Mesothelial cell of epicardium (in vitro differentiated cells): Measurements from ENCODE around the gene SLC9A3. TPM values are rescaled to one million over a fixed set of nuclear protein-coding genes. Genes with fewer than 3 reads are reported as not detected.

Source experiments
- DNase-seq, 2 experiments: peaks; one replicate each; pipeline ENCODE4 v3.0.0; 2021; ENCODE audit warnings: low spot score in 2 of 2; ENCODE audit not compliant: unreplicated experiment in 2 of 2
- H3K27ac Mint-ChIP-seq: 2 replicates; pipeline ENCODE4 v1.8.0; 2021; ENCODE audit warnings: mixed read lengths
- H3K27me3 Mint-ChIP-seq: 2 replicates; pipeline ENCODE4 v1.8.0; 2021; ENCODE audit warnings: low read depth, mixed read lengths
- H3K36me3 Mint-ChIP-seq: 2 replicates; pipeline ENCODE4 v1.8.0; 2021; ENCODE audit warnings: mixed read lengths
- H3K4me1 Mint-ChIP-seq: 2 replicates; pipeline ENCODE4 v1.8.0; 2021; ENCODE audit warnings: mixed read lengths
- H3K4me3 Mint-ChIP-seq: 2 replicates; pipeline ENCODE4 v1.8.0; 2021; ENCODE audit warnings: mild to moderate bottlenecking, moderate library complexity, mixed read lengths
- H3K9me3 Mint-ChIP-seq: 2 replicates; pipeline ENCODE4 v1.8.0; 2021; ENCODE audit warnings: mixed read lengths
- total RNA-seq: library from RNA; stranded (reverse); gene quantifications from 3 replicates; pipeline ENCODE4 v1.2.1, GENCODE V29; 2021
- TF ChIP-seq, protein P1 (sequence below): fragments of 200-600 bp; sonication (generic); IDR thresholded peaks from one replicate; pipeline ENCODE4 v1.5.0; 2021; ENCODE audit warnings: antibody characterized with exemption; ENCODE audit not compliant: unreplicated experiment

The SLC9A3 gene
- total RNA-seq, 1 donor from 2014 or later: 2.3 TPM

DNA sequence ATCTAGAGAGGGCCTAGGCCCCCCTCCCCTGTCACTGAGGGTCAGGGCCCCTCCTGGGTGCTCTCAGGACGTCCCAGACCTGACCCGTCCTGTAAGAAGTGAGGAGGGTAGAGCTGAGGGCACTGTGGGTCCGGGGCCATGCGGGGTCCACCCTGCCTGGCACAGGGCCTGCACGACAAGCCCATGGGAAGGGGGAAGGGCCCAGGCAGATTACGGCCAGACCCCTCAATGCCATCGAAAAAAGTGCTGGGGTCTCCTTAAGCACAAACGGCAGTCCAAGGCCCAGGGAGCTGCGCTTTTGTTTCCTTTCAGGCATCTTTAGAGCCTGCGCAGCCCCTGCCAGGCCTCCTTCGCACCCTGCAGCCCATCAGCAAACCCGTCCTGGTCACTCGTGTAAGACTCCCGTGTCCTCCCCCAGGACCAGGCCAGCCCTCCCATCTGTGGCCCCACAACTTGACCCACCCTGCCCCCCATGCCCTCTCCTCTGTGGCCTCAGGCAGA, 85.7 kb downstream of the SLC9A3 start:
- Mint-ChIP-seq H3K27ac (no peak overlapping the region), H3K4me3 (no peak overlapping the region), H3K36me3 (no peaks in the 10 kb centered on the region), H3K27me3 (peaks cover 3% of the 10 kb centered on the region), H3K9me3 (no peaks in the 10 kb centered on the region), H3K4me1 (peaks cover 9% of the 10 kb centered on the region)
- DNase-seq: no peak
- TF ChIP-seq, protein P1, sequence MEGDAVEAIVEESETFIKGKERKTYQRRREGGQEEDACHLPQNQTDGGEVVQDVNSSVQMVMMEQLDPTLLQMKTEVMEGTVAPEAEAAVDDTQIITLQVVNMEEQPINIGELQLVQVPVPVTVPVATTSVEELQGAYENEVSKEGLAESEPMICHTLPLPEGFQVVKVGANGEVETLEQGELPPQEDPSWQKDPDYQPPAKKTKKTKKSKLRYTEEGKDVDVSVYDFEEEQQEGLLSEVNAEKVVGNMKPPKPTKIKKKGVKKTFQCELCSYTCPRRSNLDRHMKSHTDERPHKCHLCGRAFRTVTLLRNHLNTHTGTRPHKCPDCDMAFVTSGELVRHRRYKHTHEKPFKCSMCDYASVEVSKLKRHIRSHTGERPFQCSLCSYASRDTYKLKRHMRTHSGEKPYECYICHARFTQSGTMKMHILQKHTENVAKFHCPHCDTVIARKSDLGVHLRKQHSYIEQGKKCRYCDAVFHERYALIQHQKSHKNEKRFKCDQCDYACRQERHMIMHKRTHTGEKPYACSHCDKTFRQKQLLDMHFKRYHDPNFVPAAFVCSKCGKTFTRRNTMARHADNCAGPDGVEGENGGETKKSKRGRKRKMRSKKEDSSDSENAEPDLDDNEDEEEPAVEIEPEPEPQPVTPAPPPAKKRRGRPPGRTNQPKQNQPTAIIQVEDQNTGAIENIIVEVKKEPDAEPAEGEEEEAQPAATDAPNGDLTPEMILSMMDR: no peak

DNA sequence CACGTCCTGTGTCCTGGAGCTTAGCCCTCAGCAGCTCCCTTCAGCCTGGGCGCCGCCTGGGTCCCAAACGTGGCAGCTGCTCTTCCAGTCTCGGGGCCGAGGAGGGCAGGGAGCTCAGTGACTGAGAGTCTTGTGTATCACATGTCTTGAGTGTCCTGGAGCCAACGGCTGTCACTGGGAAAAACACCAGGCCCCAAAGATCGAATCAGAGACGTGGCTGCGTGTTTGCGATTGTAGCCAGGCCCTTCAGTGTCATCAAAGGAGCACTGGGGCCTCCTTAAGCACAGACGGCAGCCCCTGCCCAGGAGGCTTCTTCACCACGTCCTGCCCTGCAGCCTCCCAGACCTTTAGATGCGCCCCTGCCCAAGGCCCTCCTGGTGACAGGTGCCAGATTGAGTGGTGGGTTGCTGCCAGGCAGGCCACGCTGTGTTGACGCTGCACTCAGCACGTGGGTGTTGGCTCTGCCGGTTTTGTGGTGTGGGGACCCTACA, 86.9 kb downstream of the SLC9A3 start:
- Mint-ChIP-seq H3K9me3 (no peaks in the 10 kb centered on the region), H3K27me3 (peaks cover 3% of the 10 kb centered on the region), H3K4me1 (peaks cover 5% of the 10 kb centered on the region), H3K27ac (peak overlapping the region; percentile 34), H3K36me3 (no peaks in the 10 kb centered on the region), H3K4me3 (no peak overlapping the region)
- TF ChIP-seq, protein P1: no peak
- DNase-seq: no peak

DNA sequence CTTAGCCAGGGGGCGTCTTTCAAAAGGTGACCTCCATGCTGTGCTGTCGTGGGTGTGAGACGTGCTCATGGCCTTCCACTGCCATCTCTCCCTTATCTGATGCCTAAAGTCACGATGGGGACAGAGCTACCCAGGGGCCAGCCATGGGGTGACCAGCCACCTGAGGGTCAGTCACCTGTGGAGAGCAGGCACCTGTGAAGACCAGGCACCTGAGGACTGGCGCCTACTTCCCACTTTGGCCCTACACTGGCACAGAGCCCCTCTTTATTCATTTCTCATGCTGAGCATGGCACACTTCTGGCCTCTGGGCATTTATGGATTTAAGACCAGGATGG, 87.6 kb downstream of the SLC9A3 start:
- H3K4me1 Mint-ChIP-seq: no peaks in the 10 kb centered on the region
- no peak overlapping the region for H3K27ac Mint-ChIP-seq
- no peak for DNase-seq
- H3K27me3 Mint-ChIP-seq: peaks cover 3% of the 10 kb centered on the region
- no peaks in the 10 kb centered on the region for H3K9me3 Mint-ChIP-seq
- TF ChIP-seq, protein P1: no peak
- H3K36me3 Mint-ChIP-seq: no peaks in the 10 kb centered on the region
- no peak overlapping the region for H3K4me3 Mint-ChIP-seq

DNA sequence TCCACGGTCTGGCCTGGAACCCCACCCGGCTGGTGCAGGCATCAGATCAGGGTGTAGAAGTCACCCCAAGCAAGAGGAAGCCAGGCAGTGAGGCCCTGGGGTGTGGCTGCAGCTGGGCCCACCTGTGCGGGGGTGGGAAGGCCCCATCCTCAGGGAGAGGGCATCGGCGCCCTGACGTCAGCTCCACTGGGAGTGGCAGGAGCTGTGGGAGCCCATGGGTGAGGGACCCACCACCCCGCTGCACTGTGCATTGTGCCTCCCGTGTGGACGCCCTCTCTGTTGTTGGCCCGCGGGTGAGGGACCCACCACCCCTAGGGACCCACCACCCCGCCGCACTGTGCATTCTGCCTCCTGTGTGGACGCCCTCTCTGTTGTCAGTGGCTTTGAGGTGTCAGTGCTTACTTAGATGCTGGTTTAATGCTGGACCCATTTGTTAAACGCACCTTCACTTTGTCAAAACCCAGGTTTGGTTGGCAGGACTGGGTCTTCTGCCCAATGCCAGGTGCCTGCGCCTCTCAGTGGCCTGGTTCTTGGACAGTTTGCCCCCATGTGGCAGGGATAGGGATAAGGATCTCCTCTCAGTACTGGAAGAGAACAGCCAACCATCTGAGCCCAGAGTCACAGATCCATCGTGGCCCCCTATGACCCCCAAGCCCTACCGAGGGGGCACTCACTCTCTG, 88.1 kb downstream of the SLC9A3 start:
- Mint-ChIP-seq H3K36me3 (no peaks in the 10 kb centered on the region), H3K27me3 (peaks cover 3% of the 10 kb centered on the region), H3K9me3 (no peaks in the 10 kb centered on the region), H3K4me3 (no peak overlapping the region), H3K4me1 (no peaks in the 10 kb centered on the region), H3K27ac (no peak overlapping the region)
- TF ChIP-seq, protein P1: no peak
- peak in 1 of 2 experiments; percentile 17 for DNase-seq

DNA sequence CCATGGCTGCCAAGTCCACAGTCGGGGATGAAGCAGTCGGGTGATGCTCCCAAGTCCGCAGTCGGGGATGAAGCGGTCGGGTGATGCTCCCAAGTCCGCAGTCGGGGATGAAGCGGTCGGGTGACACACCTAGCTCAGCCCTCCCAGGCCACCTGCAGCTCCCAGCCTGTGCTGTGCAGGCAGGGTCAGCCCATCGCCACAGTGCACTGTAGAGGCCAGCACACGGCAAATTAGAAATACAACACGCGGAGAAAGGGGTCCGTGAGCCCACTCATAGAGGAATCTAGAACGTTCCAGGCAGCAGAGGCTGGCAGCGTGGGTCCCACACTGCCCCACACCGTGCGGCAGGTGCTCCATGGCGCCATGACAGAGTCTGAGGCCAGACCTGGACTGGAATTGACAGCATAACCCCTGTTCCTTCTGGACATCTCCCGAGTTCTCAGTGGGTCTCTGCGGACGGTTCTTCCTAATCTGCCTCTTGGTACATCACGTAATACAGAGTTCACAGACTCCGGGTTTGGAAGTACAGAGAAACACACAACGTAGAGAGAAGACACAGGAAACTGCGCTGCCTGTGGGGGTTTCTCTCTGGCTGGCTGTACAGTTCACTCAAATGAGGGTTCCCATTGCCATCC, 89.0 kb downstream of the SLC9A3 start:
- Mint-ChIP-seq H3K9me3 (no peaks in the 10 kb centered on the region), H3K27ac (no peak overlapping the region), H3K4me1 (peaks cover 3% of the 10 kb centered on the region), H3K36me3 (no peaks in the 10 kb centered on the region), H3K27me3 (peaks cover 3% of the 10 kb centered on the region), H3K4me3 (no peak overlapping the region)
- DNase-seq: no peak
- TF ChIP-seq, protein P1: no peak
